HCEC 1CT (cell line): ENCODE data around the gene COMMD3.

Experiments used
- DNase-seq: peaks from one replicate; pipeline ENCODE4 v3.0.0-alpha.2; 2017

The COMMD3 gene

DNA sequence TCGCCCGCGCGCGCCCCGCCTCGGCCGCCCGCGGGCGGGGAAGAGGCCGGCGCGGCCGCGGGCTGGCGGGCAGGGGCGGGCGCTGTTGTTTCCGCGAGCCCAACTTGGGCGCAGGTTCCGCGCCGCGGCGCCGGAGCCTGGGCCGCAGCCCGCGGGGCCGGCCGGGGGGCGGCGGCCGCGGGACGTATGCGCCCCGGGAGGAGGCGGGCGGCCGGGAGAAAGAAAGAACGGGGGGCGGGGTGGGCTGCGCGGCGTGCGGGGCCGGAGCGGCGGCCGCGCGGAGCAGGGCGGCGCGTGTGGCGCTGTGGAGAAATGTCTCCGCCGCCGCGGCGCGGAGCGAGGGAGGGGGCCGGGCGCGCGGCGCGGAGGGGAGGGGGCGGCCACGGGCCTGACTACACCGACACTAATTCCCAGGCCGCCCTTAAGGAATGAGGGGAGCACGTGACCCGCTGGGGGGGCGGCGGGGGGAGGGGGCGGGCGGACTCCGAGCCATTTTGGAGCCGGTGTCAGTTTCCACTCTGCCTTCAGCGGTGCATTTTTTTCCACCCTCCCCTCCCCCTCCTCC lies 4.5 kb downstream of the COMMD3 start, which contains the start of gene BMI1:
Gene BMI1, plus strand, starts transcription at position 509 of the 565 bp plus-strand sequence. CDS start 5,351 bp downstream, outside the sequence.
- DNase-seq, result peak; percentile 79

DNA sequence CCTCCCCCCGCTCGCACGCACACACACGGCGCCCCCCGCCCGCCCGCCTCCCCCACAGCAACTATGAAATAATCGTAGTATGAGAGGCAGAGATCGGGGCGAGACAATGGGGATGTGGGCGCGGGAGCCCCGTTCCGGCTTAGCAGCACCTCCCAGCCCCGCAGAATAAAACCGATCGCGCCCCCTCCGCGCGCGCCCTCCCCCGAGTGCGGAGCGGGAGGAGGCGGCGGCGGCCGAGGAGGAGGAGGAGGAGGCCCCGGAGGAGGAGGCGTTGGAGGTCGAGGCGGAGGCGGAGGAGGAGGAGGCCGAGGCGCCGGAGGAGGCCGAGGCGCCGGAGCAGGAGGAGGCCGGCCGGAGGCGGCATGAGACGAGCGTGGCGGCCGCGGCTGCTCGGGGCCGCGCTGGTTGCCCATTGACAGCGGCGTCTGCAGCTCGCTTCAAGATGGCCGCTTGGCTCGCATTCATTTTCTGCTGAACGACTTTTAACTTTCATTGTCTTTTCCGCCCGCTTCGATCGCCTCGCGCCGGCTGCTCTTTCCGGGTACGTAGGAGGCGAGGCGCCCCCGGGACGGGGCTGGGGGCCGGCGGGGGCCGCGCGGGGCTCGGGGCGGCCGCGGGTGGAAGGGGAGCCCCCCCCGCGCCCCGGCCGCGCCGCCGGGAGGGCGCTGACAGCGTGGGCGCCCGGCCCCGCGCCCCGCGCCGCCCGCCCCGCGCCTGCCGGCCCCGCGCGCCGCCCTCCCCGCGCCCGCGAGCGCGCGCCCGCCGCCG lies 5.2 kb downstream of the COMMD3 start:
- peak; percentile 80 for DNase-seq

DNA sequence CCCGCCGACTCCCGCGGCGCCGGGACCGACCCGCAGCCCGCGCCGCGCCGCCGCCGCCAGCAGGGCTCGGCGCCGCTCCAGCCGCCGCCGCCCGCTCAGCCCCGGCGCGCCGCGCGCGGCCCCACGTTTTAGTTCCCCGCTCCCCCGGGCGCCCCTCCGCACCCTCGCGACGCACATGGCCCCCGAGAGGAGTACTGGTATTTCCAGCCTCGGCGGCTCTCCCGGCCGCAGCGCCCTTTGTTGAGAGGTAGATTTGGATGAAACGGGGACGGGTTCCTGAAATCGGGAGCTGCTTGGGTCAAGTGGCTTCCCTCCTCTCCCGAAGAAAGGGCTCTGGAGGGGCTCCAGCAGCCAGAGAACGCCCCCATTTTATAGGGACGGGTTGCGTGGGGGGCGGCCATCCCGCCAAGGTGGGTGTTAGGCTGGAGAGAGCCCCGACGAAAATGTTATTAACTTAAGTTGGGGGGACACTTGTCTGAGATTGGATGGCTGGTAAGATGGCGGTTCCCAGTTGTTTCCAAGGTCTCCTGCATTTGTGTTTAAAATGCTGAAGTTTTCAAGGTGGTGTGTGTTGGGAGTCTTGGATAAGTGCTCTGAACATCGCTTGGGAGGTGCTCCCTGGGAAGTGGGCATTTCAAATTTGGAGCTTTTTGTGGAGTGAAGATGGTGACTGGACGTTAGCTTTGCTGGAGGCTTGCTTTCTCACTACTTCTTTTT lies 5.9 kb downstream of the COMMD3 start:
- no peak for DNase-seq

DNA sequence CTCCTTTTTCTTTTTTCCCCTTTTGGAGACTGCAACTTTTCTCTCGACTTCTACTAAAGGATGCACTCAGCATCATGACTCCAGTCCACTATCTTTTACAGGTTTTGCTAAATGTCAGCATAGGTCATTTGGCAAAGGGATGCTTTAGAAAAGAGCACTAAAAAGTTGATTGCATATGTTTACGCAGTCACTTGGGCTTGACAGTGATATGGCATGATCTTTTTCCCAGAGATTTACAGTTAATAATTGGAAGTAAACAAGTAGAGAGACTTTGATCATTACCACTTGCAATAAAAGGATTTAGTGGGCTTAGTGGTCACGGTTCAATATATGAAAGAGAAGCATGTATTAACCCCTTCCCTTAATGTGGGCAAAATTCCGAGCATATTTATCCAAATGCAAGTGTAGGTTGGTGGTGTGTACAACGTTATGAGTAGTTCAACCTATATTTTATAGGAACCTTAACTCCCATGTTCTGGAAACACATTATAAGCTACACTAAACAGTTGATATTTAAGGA lies 6.5 kb downstream of the COMMD3 start:
- no peak for DNase-seq

DNA sequence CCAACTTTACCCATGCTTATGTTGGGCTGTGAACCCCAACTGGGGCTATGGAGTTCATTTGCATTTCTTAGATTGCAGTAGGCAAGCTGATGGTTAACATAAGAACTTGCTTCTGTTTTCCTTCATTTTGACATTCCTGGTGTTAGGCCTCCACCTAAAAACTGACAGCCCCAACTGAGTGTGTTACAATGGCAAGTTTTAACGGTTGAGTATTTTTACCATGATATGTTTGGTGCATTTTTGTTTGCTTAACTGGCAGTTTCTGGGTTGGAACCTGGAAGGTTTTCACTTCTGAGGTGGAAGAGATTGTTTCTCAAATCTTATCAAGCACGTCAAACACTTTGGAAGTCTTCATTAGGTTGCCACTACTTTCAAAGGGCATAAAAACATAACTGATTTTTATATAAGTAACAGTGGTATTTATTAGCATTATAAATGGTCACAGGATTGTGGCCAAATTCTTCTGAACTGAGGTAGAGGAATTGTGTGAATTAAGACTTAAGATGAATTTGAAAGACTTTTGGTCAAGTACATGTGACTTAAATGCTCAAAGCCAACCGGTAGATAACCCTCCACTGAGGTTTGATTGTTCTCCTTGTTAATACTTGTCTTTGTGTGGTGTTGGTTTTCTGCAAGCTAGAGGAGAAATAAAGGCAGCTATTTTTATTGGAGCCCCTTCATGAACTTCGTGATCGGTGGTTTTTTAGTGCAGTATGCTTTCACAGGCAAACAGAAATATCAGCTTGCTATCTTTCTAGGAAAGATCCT lies 7.5 kb downstream of the COMMD3 start:
- DNase-seq, result no peak

DNA sequence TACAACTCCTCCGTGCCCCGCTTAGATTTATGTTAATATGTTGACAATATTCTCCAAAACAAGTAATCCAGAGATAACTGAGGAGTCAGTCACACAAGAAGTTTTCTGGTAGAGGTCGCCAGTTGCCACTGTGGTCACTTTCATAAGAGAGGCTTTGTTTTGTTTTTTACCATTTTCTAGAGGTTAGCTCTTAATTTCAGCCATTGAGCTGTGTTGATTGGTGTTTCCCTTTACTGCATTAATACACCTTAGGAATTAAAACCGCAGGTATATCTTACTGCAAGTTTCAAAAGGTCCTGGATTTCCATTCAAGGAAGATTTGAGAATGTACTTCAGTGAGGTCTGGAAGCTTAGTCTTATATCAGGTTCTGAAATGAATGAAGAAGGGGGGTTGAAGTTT lies 8.2 kb downstream of the COMMD3 start:
- no peak for DNase-seq

DNA sequence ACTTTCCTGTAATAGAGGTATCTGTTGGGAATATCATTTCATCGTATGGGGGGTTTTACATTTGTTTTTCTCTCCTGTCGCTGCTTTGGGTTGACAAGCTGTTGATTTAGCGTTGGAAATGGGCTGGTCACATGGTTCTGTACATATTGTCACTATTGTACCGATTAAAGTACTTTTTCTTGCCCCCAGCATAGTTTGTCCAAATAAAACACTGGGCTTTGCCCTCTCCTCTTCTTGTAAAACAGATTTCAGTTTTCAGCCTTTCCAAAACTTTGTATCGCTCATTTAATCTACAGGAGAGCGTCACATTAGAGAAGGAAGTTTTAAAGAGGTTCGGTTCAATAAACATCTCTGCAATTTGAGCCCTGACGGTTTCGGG lies 8.7 kb downstream of the COMMD3 start:
- peak; percentile 24 for DNase-seq

DNA sequence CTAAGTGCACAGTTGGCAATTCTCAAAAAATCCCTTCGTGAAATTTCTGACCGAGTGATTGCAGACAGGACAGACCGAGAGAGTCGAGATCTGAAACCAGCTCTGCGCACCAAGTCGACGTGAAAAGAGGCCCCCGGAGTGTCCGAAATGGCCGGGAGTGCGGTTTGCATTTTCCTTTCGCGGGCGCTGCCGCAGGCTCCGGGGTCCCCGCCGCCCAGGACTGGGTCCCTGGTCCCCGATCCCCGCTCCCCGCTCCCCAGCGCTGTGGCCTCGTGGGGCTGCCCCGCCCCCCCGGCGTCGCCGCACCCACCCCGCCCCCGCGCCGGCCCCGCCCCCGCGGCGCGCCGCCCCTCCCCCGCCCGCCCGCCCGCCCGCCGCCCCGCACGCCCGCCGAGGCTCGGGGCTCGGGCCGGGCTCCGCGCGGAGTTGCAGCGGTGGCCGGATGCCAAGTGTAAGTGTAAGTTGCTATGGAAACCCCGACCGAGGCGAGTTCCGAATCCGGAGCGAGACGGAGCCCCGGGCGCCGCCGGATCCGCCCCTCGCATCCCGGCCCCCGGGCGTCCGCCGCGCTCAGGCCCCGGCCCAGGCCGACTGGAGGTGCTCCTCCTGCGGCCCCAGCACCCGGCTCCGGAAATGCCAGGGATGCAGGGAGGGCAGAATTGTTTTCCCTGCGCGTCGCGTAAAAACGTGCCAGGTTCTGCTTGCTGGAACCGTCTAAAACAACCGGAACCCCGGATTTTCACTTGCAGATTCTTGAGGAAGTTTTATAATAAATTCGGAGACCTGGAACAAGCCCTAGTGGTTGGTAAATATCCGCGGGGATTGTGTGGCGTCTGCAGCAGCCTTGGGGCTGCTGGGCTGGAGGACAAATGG lies 9.3 kb downstream of the COMMD3 start:
- peak; percentile 72 for DNase-seq

DNA sequence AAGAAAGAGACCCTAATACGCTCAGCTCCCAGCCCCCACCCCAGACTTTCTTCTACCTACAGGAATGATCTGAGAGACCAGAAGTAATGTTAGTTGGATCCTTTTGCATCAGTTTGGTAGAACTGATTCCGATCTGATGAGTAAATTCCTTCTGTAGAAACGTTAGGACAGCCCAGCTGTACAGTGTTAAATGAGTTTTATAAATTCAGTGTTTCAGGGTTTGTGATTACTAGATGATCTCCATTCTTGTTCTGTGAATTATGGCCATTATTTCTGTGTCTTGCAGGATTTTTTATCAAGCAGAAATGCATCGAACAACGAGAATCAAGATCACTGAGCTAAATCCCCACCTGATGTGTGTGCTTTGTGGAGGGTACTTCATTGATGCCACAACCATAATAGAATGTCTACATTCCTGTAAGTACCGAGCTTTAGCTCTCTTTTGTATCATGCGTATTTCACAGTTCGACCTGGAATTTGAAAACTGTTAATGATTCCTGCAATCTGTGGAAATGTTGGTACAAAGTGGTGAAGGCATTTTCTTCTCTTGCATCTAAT lies 10.0 kb downstream of the COMMD3 start:
- peak; percentile 56 for DNase-seq

DNA sequence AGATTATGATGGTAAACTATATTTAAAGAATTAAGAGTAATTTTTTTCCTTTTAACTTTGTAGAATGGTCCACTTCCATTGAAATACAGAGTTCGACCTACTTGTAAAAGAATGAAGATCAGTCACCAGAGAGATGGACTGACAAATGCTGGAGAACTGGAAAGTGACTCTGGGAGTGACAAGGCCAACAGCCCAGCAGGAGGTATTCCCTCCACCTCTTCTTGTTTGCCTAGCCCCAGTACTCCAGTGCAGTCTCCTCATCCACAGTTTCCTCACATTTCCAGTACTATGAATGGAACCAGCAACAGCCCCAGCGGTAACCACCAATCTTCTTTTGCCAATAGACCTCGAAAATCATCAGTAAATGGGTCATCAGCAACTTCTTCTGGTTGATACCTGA lies 13.0 kb downstream of the COMMD3 start:
- no peak for DNase-seq

DNA sequence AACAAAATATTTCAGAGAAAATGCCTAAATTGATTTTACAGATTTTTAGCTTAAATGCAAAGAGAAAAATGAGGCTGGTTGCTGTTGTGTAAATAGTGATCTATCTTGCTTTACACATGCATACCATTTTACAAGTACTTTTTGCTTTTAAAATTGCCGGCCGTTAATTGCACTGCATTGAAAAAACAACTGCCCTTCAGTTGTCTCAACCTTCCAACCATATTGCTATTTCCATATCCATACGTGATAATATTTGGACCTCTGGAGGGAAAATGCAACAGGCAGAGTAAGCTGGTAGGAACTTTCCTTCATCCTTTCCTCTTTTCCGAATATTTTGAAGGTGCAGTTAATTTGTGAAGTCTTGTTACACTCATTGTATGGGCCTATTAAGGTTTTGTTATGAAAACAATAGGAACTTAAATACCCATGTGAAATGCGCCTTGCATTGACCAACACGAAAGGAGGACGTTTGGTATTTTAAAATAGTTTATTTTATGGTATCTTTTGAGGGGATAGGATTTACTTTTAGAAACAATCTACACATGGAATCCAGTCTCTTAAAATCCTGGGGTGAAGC lies 16.0 kb downstream of the COMMD3 start:
- DNase-seq, result no peak

DNA sequence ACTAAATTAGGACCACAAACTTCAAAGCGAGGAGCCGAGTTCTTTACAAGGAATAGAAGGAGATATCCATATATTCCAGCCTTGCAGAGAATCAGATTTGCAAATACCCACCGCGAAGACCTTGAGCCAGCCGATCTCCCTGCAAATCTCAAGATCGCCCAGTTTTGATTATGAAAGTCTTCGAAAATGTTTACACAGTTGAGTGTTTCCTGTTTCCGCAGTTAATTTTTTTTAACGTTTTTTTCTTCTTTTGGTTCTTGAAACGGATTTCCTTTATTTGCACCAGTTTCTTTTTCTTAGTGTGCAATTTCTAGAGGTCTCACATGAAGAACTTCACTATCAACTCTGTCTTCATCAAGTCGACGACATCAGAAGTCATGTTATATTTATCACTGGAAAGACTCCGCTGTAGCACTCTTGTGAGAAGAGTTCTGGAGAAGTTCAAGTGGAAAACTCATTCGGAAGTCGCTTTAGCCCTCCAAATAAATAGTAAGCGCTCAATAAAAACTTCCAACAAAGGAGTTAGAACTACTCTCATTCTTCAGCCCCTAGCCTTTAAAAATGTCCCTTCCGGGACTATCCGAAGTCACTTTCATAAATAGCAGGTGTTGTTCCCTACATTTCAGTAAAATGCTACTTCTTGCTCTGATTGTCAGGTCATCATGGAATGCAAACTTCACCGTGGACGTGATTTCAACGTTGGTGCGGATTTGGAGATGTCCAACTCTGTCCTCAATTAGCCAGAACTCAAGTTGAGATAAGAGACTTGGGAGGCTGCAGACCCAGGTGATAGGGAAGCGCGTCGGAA lies 17.2 kb downstream of the COMMD3 start:
- DNase-seq, result no peak

DNA sequence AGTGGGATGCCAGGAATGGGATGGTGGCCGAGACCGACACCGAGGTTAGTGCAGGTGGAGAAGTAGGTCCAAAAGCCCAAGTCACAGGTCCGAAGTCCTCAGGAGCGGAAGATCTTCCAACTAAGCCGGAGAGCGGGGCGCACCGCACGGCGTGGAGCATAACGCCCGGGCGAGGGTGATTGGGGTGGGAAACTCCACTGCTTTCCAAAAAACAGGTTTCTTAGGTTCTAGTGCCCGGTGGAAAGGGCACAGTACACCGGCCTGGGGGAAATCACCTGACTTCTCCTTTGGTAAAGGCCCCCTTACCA lies 17.7 kb downstream of the COMMD3 start:
- DNase-seq, result no peak

DNA sequence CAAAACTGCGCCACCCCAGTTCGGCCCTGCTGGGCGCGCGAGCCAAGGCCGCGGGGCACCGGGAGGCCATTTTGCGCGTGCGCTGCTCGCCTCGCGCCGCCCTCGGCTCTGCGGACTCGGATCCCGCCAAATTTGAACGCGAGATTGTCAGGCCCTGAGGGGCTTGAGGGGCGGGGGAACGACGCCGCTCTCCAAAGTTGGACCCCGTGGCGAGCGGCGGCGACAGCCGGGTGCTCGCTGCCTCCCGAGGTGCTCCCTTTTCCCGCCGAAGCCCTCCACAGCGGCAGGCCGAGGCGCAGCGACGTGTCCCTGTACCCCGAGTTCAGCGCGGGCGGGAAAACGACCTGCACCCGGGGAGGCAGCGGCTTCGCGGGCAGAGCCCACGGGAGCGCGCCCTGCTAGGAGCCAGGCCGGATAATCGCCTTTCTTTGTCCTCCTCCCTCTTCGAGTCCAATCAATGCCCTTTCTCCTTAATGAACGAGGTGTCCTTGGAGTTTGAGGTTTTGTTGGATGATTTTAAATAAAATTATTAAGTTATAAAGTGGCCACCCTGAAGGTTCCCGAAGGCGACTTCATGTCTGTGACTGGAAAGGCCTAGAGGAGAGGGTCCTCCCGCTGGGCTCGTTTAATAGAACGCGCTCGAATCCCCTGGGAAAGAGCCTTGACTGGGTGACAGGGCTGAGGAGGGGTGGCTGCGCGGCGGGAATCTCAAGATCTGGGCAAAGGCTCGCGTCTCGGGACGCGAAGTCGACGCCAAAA lies 18.4 kb downstream of the COMMD3 start:
- no peak for DNase-seq

DNA sequence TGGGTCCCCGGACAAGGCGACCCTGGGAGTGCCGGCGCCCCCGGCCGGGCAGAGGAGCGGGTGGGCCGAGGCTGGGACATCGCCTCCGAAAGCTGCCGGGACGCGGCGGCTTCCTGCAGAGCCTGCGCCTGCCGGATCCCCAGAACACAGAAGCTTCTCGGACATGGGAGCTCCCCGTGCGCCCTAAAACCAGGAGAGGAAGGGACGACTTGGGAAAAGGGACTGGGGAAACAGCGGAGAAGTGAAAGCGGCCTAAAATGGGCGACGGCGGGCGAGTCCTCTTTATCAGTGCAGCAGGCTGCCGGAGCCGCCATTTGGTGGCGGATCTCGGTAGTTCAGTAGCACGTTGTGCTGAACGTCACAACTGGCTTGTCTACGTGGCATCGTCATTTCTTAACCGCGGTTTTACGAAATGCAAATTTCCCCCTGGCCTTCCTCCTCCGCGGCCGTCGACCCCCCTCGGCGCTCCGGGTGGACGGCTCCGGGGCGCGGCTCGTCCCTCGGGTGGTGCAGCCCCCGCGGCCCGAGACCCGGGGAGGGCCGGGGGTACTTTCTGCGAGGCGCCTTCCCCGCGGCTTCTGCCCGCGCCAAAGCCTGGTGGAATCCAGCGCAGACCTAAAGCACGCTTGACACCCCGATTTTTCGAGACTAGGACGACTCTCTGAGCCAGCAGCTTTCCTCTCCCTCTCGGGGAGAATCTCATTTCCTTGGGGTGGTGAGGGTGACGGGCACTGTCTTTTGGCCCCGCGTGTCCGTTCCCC lies 19.2 kb downstream of the COMMD3 start:
- no peak for DNase-seq

DNA sequence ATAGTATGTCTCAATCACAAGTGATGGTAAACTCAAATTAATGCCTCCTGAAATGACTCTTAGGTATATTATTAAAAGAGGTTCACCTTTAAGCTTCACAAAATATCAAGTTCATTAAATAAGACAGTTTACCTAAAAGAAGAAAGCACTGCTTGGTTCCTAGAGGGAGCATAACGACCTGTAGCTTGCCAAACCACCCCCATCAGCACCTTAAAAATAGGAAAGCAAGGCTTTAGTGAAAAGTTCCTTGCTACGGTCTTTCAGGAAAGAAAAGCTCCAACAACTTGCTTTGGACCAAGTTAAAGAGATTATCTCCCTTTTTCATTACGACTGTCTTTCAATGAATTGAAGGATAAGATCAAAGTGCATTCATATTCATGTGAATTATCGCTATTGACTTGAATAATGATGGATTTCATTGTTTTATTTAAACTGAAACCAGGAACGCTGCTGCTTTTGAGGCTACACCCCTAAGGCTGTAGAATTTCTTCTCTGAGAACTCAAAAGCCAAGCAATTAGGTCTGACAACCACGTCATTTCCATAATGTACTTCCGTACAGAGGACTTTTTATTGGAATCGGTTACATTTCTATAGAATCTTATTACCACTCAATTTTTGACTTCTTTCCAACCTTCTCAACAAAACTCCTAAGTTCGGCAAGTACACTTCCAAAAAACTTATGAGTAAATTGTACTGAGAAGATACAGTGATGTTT lies 22.2 kb downstream of the COMMD3 start:
- DNase-seq, result no peak

DNA sequence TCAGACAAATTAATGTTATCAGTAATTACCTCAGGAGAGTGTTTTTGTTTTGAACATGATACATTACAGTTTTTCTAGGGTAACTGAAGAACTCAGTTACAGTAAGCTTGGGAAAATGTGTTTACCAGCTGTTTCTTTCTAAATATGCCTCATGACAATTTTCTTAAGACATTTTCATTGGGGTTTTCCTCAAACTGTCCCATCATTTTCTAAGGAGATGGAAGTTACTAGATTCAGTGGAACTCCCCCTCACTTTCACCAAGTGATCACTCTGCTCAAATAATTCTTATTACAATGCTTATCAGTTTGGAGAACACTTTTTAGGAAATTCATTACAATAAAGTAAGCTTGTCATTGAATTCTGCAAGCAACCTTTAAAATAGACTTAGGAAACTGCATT lies 22.7 kb downstream of the COMMD3 start:
- no peak for DNase-seq

DNA sequence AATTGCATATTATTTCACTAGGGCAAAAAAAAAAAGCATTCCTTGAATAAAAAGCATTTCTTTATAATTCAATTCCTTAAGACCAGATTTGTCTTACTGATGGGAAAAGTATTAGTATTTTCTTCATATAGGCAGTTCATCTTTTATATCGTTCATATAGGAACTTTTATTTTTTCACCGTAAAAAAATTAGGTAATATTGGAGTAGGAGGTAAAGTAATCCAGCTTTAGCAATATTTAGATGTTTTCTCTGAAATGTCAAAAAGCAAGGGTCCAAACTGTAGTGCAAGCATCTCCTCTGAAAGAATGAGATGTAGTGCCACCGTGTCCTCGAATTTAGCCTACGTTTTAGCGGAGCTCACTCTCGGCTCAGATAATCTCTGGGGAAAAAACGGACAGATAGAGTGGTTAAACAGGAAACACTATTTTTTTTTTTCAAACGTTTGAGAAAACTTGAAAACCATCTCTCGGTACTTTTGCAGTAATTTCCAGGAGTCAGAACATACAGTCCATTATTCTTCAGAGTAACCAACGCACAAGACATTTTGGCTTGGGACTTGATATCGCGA lies 23.7 kb downstream of the COMMD3 start:
- DNase-seq, result no peak
